Right renal cortex interstitium (tissue), 3 donors: ENCODE measurements around the gene IFFO2. TPM values are rescaled to one million over a fixed set of nuclear protein-coding genes. Genes with fewer than 3 reads are reported as not detected.

Experiments used
- DNase-seq, 3 donors: peaks; one replicate each; pipeline ENCODE4 v3.0.0-alpha.2; 2013; ENCODE audit warnings: low read depth in 3 of 3, low spot score in 2 of 3
- polyA plus RNA-seq, 3 donors: library from polyadenylated mRNA; unstranded; fragments of 120-200 nt; gene quantifications; one replicate each; pipeline ENCODE4 v1.2.1, GENCODE V29; 2013; ENCODE audit not compliant: insufficient read length in 3 of 3

IFFO2 gene
- polyA plus RNA-seq: 10 to 100 TPM; 26.0 to 27.7 (median 27.4) TPM

DNA sequence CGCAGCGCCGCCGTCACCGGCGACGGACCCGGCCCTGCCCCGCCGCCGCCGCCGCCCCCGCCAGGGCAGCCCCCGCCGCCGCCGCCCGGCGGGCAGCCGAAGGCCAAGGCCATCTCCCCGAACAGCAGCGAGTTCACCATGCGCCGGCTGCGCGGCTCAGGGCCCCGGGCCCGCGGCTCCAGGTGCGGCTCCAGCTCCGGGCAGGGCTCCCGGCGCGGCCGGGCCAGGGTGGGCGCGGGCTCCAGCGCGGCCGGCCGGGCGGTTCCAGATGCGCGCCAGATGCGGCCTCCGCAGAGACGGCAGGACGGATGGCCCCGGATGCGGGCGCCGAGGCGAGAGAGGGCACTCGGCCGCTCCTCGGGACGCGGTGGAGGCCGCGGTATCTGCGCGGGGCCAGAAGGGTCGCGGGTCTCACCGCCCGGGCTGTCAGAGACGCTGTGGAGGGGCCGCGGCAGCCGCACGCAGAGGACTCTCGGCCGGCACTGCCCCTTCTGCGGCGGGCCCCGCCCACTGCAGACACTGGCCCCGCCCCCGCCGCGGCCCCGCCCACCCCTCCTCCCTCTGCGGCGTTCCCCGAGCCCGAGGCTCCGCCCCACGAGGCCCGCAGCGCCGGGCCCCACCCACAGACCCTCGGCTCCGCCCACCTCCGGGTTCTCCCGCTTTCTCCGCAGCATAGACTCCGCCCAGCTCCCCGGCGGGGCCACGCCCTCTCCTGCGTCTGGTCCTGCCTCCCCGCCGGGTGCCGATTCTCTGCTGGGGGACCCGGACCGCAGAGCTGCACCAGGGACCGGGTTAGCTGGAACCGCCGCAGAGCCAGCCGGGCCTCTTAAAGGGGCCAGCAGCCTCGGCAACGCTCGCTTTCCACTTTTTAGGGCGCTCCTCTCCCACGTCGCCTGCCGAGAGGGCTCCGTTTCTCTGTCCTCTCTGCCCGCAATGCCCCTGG lies at the start of gene IFFO2:
TSS of gene IFFO2 (minus strand) at position 484 of the 943 bp plus-strand sequence. CDS start at position 140, 344 bp downstream.
- DNase-seq: peak; percentile 90 to 93 (median 91)

- no peak for DNase-seq
These were observed 49.5 kb upstream of the IFFO2 start for GRCh38 chr1:19006000-19006399.

DNA sequence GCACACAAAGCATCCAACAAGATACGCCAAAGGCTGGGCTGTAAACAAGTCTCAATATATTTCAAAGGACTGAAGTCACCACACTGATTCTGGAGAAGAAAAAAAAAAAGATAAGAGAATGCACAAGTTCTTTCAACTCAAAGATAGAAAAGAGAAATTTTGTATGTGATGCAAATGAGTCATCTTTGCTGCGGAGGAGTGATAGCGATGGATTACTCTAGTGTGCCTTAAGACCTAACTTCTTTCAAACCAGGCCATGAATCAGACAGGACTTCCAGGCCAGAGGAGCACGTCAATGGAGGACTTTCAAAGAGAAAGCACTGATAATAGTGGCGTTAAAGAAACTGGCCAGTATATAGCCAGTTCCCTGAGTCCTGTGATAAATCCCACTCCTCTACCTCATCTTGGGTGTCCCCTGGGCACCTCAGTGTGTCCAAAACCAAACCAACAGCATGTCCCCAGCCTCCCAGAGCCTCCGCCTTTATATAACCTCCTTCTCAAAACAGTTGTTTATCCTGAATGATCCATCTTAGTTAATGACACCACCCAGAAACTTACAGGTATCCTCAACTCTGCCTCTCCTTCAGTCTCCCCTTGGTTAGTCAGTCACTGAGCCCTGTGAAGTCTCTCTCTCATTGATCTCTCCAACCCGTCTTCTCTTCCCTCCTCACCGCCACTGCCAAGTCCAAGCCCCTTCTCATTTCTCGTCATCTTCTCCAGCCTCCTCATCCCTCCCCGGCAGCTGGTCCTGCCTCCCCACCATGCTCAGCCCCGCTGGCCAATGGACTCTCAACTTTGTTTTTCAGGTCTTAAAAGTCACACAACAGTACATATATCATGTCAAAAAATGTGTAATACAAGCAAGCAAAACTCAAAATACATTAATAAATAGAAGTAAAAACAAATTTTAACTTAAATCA lies 47.2 kb upstream of the IFFO2 start:
- DNase-seq: no peak

DNA sequence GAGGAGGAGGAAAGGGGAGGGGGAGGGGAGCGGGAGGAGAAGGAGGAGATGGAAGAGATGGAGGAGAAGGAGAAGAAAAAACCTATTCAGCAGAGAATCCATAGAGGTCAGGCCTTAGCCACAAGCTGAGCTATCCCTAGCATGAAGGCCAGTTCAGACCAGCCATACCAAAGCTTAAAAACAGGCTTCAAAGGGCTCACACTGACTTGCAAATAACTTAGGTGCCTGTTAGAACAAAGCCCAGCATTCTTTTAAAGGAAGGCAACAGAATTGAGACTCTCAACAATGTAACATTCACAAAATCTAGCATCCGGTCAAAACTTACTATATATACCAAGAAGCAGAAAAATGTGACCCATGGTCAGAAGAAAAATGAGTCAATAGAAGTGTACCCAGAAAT lies 43.6 kb upstream of the IFFO2 start:
- DNase-seq: no peak

DNA sequence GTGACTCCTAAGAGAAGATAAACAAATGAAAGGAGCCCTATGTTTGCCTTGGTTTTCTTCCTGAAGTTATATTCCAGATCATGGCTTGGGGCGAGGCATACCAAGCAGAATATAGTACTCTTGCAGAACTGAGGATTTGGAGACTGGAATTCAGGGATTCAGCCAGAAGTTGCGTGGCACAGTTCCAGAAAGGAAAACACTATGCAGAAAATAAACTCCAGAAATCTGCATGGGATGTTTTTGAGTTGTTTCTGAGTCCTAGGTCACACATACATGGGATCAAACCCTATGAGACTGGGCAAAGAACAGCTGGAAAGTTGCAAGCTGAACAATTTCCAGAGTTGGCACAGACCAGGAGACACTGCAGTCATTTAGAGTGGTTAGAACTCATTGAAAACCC lies 42.9 kb upstream of the IFFO2 start:
- DNase-seq: no peak

- DNase-seq: no peak
These were observed 41.7 kb upstream of the IFFO2 start for GRCh38 chr1:18998016-18998724.

- no peak for DNase-seq
These were observed 41.0 kb upstream of the IFFO2 start for GRCh38 chr1:18997508-18997907.

- DNase-seq: no peak
These were observed 40.2 kb upstream of the IFFO2 start for GRCh38 chr1:18996548-18997177.

DNA sequence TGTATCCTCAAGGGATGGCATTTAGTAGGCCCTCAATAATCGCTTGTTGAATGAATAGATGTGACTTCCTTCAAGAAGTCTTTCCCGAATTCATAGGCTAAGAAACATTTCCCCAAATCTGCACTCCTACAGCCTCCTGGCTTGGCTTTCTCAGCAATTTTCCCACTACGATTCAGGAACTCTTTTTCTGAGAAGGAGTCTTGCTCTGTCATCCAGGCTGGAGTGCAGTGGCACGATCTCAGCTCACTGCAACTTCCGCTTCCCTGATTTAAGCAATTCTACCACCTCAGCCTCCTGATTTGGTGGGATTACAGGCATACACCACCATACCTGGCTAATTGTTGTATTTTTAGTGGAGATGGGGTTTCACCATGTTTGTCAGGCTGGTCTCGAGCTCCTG lies 37.9 kb upstream of the IFFO2 start:
- no peak for DNase-seq

DNA sequence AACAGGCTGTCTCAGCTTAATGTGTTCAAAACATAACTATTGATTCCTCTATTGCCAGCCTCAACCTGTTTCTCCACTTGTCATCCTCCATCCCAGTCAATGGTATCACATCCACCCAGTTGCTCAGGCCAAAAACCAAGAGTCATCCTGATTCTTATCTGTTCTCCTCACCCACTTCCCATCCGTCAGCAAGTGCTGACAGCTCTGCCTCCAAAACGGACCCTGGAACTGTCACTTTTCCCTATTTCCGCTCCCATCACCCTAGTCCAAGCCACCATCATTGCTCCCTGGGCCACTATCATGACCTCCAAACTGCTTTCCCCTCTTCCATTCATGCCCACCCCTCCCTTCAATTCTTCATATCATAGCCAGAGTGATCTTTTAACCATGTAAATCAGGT lies 36.2 kb upstream of the IFFO2 start:
- no peak for DNase-seq

- DNase-seq: no peak
These were observed 35.1 kb upstream of the IFFO2 start for GRCh38 chr1:18991585-18991984.

- no peak for DNase-seq
These were observed 33.4 kb upstream of the IFFO2 start for GRCh38 chr1:18989896-18990295.

- no peak for DNase-seq
These were observed 32.8 kb upstream of the IFFO2 start for GRCh38 chr1:18989176-18989799.

DNA sequence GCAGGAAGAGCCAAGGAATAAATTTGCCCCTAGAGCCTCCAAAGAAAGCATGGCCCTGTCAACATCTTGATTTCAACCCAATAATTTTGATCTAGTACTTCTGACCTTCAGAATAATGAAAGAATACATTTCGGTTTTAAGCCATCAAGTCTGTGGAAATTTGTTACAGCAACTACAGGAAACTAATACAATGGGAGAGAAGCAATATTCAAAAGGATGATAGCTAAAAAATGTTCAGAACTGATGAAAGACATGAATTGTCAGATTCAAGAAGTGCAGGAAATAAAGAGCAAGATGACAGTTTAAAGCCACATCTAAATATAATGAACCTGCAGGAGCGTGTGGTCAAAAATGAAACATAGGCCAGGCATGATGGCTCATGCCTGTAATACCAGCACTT lies 24.8 kb upstream of the IFFO2 start:
- no peak for DNase-seq

DNA sequence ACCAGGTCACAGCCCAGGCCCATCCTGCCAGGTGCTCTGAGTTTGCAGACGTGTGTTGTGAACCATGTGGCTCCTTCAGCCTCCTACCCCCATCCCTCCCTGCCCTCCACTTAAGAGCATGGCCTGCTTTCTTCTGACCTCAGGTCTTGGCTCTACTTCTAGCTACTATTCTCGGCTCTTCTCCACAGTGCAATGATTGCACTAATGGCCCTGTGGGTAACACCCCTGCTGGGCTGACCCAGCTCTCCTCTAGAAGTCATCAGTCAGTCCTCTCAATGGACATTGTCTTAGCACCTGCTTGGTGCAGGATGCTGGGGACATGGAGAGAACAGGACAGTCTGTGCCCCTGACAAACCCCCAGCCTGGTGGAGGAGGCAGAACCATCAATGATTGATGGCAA lies 22.2 kb upstream of the IFFO2 start:
- no peak for DNase-seq

DNA sequence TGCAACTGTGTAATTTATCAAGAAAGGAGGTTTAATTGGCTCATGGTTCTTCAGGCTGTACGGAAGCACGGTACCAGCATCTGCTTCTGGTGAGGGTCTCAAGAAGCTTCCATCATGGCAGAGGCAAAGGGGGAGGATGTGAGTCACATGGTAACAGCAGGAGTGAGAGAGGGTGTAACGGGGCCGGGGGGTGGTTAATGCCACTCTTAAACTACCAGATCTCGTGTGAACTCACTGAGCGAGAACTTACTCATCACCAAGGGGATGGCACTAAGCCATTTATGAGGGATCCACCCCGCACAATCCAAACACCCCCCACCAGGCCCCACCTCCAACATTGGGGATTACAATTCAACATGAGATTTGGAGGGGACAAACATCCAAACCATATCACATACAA lies 21.0 kb upstream of the IFFO2 start:
- DNase-seq: no peak

- DNase-seq: no peak
These were observed 19.6 kb upstream of the IFFO2 start for GRCh38 chr1:18976096-18976495.

DNA sequence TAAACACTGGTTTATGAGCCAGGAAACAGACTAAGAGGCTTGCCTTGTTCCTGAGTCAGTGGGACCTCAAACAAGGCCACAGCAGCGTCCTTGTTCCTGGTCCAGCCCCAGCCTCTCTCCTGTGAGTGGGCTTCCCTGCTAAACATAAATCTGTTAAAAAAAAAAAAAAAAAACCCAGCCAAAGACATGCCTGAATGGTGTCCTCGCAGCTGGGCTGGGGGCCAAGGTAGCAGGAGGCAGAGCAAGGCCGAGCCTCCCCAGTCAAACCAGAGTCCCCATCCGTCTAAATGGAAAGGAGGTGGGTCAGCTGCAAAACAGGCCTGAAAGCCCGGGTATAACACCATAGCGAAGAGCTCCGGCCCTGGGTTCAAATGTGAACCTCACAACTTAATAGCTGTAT lies 18.1 kb upstream of the IFFO2 start:
- no peak for DNase-seq

GRCh38 chr1:18974005-18974404 lies 17.5 kb upstream of the IFFO2 start:
- DNase-seq: no peak

GRCh38 chr1:18973446-18973955 lies 17.0 kb upstream of the IFFO2 start:
- DNase-seq: no peak
